HepG2 (cell line): ENCODE data around the gene SNAP23. TPM values are rescaled to one million over a fixed set of nuclear protein-coding genes. Genes with fewer than 3 reads are reported as not detected.

Source experiments
- ATAC-seq: fragments of 200-7000 bp; cut with Tn5 transposase; 3 replicates; pipeline ENCODE4 v1.9.1; 2020; ENCODE audit warnings: mild to moderate bottlenecking, moderate library complexity
- BruUV-seq: library from RNA; stranded (reverse); fragments of 400-500 nt; replicated peaks from 2 replicates; lab custom pipeline; 2021; lab: Mats Ljungman, UMichigan
- CTCF ChIA-PET: fragments of 300-600 bp; formaldehyde crosslinking; extraction: SDS; loops from one replicate; lab custom pipeline; 2021; ENCODE audit warnings: low total read pairs, inconsistent platforms, low intra/inter-chr PET ratio; lab: Yijun Ruan, JAX
- POLR2A ChIA-PET: fragments of 350-600 bp; sonication (Branson Sonifier 250); formaldehyde crosslinking; loops from one replicate; lab custom pipeline; 2020; ENCODE audit warnings: antibody characterized with exemption, inconsistent platforms; lab: Yijun Ruan, JAX
- DNase-seq: peaks from one replicate; pipeline ENCODE4 v3.0.0-alpha.2; 2015; ENCODE audit warnings: low spot score
- FAIRE-seq: peaks from 3 replicates; lab custom pipeline; 2011; peaks lifted over from hg19 to GRCh38; lab: Jason Lieb, UNC
- H2AFZ ChIP-seq: one replicate; pipeline ENCODE4 v1.6.1; 2011; ENCODE audit warnings: low read length, inconsistent platforms
- H3K27ac ChIP-seq: fragments of 300-600 bp; 3 replicates; pipeline ENCODE4 v1.8.0; 2011; ENCODE audit warnings: mixed run types, mild to moderate bottlenecking, mixed read lengths, low read length, inconsistent platforms; ENCODE audit not compliant: insufficient read depth; ENCODE audit errors: extremely low read length
- H3K27me3 ChIP-seq, 2 experiments: fragments of 200-600 bp in 1 of 2; 2 replicates in 1 of 2; 3 replicates in 1 of 2; pipeline versions ENCODE4 v1.6.0 to v1.8.0; 2011; ENCODE audit warnings: low read length in 2 of 2, mild to moderate bottlenecking in 2 of 2, moderate library complexity in 2 of 2, inconsistent platforms in 1 of 2; ENCODE audit not compliant: insufficient read depth in 2 of 2, control insufficient read depth in 1 of 2
- H3K36me3 ChIP-seq, 2 experiments: fragments of 200-600 bp in 1 of 2; replicated peaks in 1 of 2; 2 replicates in 1 of 2; 3 replicates in 1 of 2; pipeline versions ENCODE4 v1.5.1 to v1.8.0; 2011; ENCODE audit warnings: low read length in 2 of 2, inconsistent platforms in 1 of 2; ENCODE audit not compliant: insufficient read depth in 2 of 2, control insufficient read depth in 1 of 2
- H3K4me1 ChIP-seq: 2 replicates; pipeline ENCODE4 v1.5.1; 2012; ENCODE audit warnings: low read length, inconsistent platforms; ENCODE audit not compliant: insufficient read depth
- H3K4me2 ChIP-seq: 2 replicates; pipeline ENCODE4 v1.6.0; 2011; ENCODE audit warnings: low read depth, low read length, inconsistent platforms
- H3K4me3 ChIP-seq, 3 experiments: fragments of 200-600 bp in 1 of 3; sonication (generic), shearing (Covaris generic) in 1 of 3; replicated peaks in 1 of 3; 2 replicates each; pipeline ENCODE4 v1.5.1; 2011 to 2016; ENCODE audit warnings: low read length in 3 of 3, inconsistent platforms in 2 of 3, low read depth in 2 of 3, mild to moderate bottlenecking in 2 of 3, control low read depth in 1 of 3, mixed read lengths in 1 of 3; ENCODE audit not compliant: insufficient read depth in 1 of 3
- H3K79me2 ChIP-seq: one replicate; pipeline ENCODE4 v1.6.1; 2011; ENCODE audit warnings: low read length, inconsistent platforms; ENCODE audit not compliant: insufficient read depth
- H3K9ac ChIP-seq: 2 replicates; pipeline ENCODE4 v1.6.0; 2011; ENCODE audit warnings: mild to moderate bottlenecking, low read depth, low read length, inconsistent platforms; ENCODE audit not compliant: insufficient read depth
- H3K9me3 ChIP-seq: 2 replicates; pipeline ENCODE4 v1.5.1; 2012; ENCODE audit warnings: mild to moderate bottlenecking, low read length
- H4K20me1 ChIP-seq: 2 replicates; pipeline ENCODE4 v1.6.0; 2011; ENCODE audit warnings: inconsistent platforms, mild to moderate bottlenecking, low read length, moderate library complexity; ENCODE audit not compliant: insufficient read depth
- ASH2L ChIP-seq: fragments of 300-600, 200-600 bp; sonication (generic); IDR thresholded peaks from 2 replicates; pipeline ENCODE4 v1.7.0; 2017; ENCODE audit warnings: low read depth, mild to moderate bottlenecking, moderate library complexity, mixed read lengths, low read length; ENCODE audit not compliant: insufficient read length
- NFIB ChIP-seq: sonication (generic); formaldehyde crosslinking; IDR thresholded peaks from 2 replicates; pipeline ENCODE4 v1.9.0; 2021; ENCODE audit warnings: missing genetic modification reagents, mild to moderate bottlenecking, borderline replicate concordance
- RAD21 ChIP-seq: fragments of 450-650 bp; formaldehyde crosslinking; IDR thresholded peaks from 2 replicates; pipeline ENCODE4 v1.5.0; 2020; ENCODE audit warnings: mild to moderate bottlenecking
- TARDBP ChIP-seq: sonication (generic); formaldehyde crosslinking; IDR thresholded peaks from 2 replicates; pipeline ENCODE4 v1.8.0; 2022; ENCODE audit warnings: mild to moderate bottlenecking, missing genetic modification reagents
- THYN1 ChIP-seq: sonication (generic); formaldehyde crosslinking; IDR thresholded peaks from 2 replicates; pipeline ENCODE4 v1.8.1; 2023; ENCODE audit warnings: low read depth, mild to moderate bottlenecking, moderate library complexity, missing genetic modification reagents, borderline replicate concordance
- ZBTB42 ChIP-seq: sonication (generic); formaldehyde crosslinking; IDR thresholded peaks from 2 replicates; pipeline ENCODE4 v1.5.0; 2020; ENCODE audit warnings: mild to moderate bottlenecking, missing genetic modification reagents
- ZNF709 ChIP-seq: sonication (generic); formaldehyde crosslinking; IDR thresholded peaks from 2 replicates; pipeline ENCODE4 v1.5.0; 2020; ENCODE audit warnings: mild to moderate bottlenecking, missing genetic modification reagents
- ZNF746 ChIP-seq: sonication (generic); formaldehyde crosslinking; IDR thresholded peaks from 2 replicates; pipeline ENCODE4 v1.8.0; 2022; ENCODE audit warnings: mild to moderate bottlenecking, missing genetic modification reagents
- ZNF776 ChIP-seq: sonication (generic); formaldehyde crosslinking; IDR thresholded peaks from 2 replicates; pipeline ENCODE4 v1.4.0; 2020; ENCODE audit warnings: mild to moderate bottlenecking, missing genetic modification reagents
- ZNF83 ChIP-seq: sonication (generic); formaldehyde crosslinking; IDR thresholded peaks from 2 replicates; pipeline ENCODE4 v1.4.0; 2020; ENCODE audit warnings: missing genetic modification reagents, mild to moderate bottlenecking, borderline replicate concordance
- ZSCAN29 ChIP-seq: sonication (generic); formaldehyde crosslinking; conservative IDR thresholded peaks from 2 replicates; pipeline ENCODE4 v1.4.0; 2020; ENCODE audit warnings: mild to moderate bottlenecking, missing genetic modification reagents
- WGBS: methylation state at CpG from one replicate; pipeline ENCODE4 v1.1.6; 2017; ENCODE audit warnings: low lambda C conversion rate; 5-methylcytosine and 5-hydroxymethylcytosine counted together
- in situ Hi-C: cut with HindIII; loops from 2 replicates; pipeline ENCODE4 v1.10.0; 2017; ENCODE audit warnings: low pct_unique_long_range_greater_than_20kb; ENCODE audit not compliant: extremely low pct_ligation_motif_present
- intact Hi-C: fragments of 100-400 bp; cut with micrococcal nuclease; formaldehyde crosslinking; loops from one replicate; pipeline ENCODE4 v1.10.0; 2022; ENCODE audit not compliant: unreplicated experiment
- polyA plus RNA-seq, 8 experiments: library from polyadenylated mRNA; depleted of rRNA in 3 of 8; stranded (reverse) in 7 of 8; unstranded in 1 of 8; fragments of >200 nt; fragmentation: Illumina TruSeq in 4 of 8; extraction: Trizol in 4 of 8; gene quantifications; 2 replicates each; pipeline versions ENCODE4 v1.2.1 to v1.2.3, GENCODE V29; 2011 to 2016; ENCODE audit warnings: low read depth in 4 of 8, missing spikeins in 1 of 8, mixed read lengths in 1 of 8; ENCODE audit not compliant: insufficient read depth in 1 of 8
- total RNA-seq, 5 experiments: library from RNA; depleted of rRNA; stranded (reverse); fragments of >200 nt; fragmentation: Illumina TruSeq; extraction: Trizol; gene quantifications; 2 replicates each; pipeline ENCODE4 v1.2.3, GENCODE V29; 2016; ENCODE audit warnings: low read depth in 1 of 5
- TF ChIP-seq, protein P1 (sequence below): sonication (generic); formaldehyde crosslinking; IDR thresholded peaks from 2 replicates; pipeline ENCODE4 v1.8.0; 2023; ENCODE audit warnings: mild to moderate bottlenecking, missing genetic modification reagents

SNAP23 gene
- total and polyA plus RNA-seq, 2 of the 13 experiments (the other 11 are each of a cell fraction or from before 2014, with no cell fraction given), result 37.0 to 101 TPM

- TF ChIP-seq ZNF83 (CRISPR knock-in tag) (peak; percentile 19; the same call in 1 of the 2 replicates), ZSCAN29 (CRISPR knock-in tag) (no peak; the same call in 1 of the 2 replicates), TARDBP (CRISPR knock-in tag) (0 out of 2 replicates have a peak, but pooled peaks have one; percentile 11), THYN1 (CRISPR knock-in tag) (no peak), ZNF709 (CRISPR knock-in tag) (peak; percentile 12; the same call in 1 of the 2 replicates), ZNF746 (CRISPR knock-in tag) (0 out of 2 replicates have a peak, but pooled peaks have one; percentile 8), ZNF776 (CRISPR knock-in tag) (0 out of 2 replicates have a peak, but pooled peaks have one; percentile 7), NFIB (CRISPR knock-in tag) (peak; percentile 65; the same call in 1 of the 2 replicates), ZBTB42 (CRISPR knock-in tag) (0 out of 2 replicates have a peak, but pooled peaks have one; percentile 41), ASH2L (peak; percentile 2), RAD21 (CRISPR knock-in tag) (no peak)
- TF ChIP-seq, protein P1, sequence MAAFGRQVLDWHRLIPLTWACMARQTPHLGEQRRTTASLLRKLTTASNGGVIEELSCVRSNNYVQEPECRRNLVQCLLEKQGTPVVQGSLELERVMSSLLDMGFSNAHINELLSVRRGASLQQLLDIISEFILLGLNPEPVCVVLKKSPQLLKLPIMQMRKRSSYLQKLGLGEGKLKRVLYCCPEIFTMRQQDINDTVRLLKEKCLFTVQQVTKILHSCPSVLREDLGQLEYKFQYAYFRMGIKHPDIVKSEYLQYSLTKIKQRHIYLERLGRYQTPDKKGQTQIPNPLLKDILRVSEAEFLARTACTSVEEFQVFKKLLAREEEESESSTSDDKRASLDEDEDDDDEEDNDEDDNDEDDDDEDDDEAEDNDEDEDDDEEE (CRISPR knock-in tag), result peak; percentile 42; the same call in 1 of the 2 replicates
- TF ChIP-seq, all 625 proteins: peak for 9
- H2AFZ ChIP-seq, result peak overlapping the region; percentile 59
- no peak for ATAC-seq
- H4K20me1 ChIP-seq, result no peaks in the 10 kb centered on the region
- no peaks in the 10 kb centered on the region for H3K36me3 ChIP-seq
- H3K79me2 ChIP-seq, result peaks cover 4% of the 10 kb centered on the region
- no TSS peak for BruUV-seq
- ChIA-PET POLR2A (interaction anchor here (1.0 to 2.2 kb wide), 12 partner anchors 7 to 303 kb away, joined by 3 to 20 read pairs (median 6); partner anchors contain the start of genes HAUS2, LRRC57, SNAP23 and TMEM87A), CTCF (interaction anchor here (2.0 kb wide), 1 partner anchor 15 kb away, joined by 4 read pairs; no protein-coding TSS in a partner anchor)
- WGBS, result 3% methylated on average over 14 of the region's 16 CpGs
- peak overlapping the region; percentile 74 for H3K9ac ChIP-seq
- peak overlapping the region; percentile 99 for H3K4me2 ChIP-seq
- peak overlapping the region; percentile 76 to 93 (median 77) for H3K4me3 ChIP-seq
- H3K9me3 ChIP-seq, result no peaks in the 10 kb centered on the region
- FAIRE-seq, result peak; percentile 56
- H3K27me3 ChIP-seq, result no peaks in the 10 kb centered on the region; a peak in 1 of 5 replicates
- H3K4me1 ChIP-seq, result peaks cover 39% of the 10 kb centered on the region
- in situ Hi-C loops, result no loop called here
- no peak for DNase-seq
- H3K27ac ChIP-seq, result peak overlapping the region; percentile 80
- intact Hi-C loops, result no loop called here
These were observed 80.7 kb downstream of the SNAP23 start for GRCh38 chr15:42576040-42576594.
